ENCODE measurements around the gene IQSEC1. TPM values are rescaled to one million over a fixed set of nuclear protein-coding genes. Genes with fewer than 3 reads are reported as not detected.
A peak's percentile ranks its signal among the peaks of the same experiment; 100 is the strongest.

The IQSEC1 gene
- polyA plus RNA-seq, 4 donors: 1.1 to 24.8 (median 7.8) TPM

DNA sequence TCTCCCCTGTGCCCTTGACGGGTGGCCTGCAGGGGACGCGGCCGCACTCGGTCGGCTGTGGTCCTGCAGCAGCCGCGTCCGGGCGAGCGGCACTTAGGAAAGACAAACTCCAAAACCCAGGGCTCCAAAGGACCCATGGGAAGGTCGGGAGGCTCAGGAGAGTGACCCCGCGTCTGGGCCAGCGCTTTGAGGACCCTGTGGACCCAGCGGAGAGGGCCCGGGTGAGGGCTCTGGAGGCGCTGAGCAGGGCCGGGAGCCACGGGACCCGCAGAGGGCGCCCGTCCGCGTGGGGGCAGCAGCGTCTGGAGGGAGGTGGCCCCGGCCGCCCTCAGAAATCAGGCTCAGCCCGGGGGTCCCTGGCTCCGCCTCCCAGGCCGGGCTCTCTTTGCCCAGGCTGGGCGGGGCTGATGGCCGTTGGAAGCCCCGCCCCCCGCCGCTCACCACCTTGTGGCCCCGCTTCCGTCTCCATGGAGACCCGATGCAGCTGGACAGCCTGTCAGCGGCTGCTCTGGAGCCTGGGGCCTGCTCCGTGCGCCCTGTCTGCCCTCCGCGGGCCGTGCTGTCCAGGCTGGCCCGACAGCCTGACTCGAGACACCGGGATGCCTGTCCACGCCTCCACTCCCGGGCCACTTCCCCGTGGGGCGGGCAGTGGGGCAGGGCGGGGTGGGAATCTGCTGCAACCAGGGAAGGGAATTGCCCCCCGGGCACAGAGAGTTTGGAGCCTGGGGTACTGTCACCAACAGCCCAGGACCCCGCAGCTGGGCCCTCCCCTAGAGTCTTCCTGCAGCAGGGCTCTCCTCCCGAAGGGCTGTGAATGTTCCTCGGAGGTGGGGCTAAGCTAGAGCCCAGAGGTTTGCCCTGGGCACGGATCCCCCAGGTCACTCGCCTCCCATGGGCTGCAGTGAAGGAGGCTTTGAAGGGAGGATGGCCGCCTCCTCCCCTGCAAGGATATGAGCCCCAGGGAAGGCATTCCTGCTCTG is 197.1 kb downstream of the IQSEC1 start:
- Histone ChIP-seq H3K36me3 (ENCODE audit: control insufficient read depth in 3 of 3, insufficient read depth in 2 of 3, low read depth in 1 of 3, low read length in 3 of 3) (no peaks in the 10 kb centered on the region), H3K27me3 (ENCODE audit: control insufficient read depth in 3 of 3, insufficient read depth in 3 of 3, low read length in 3 of 3) (peaks cover 0 to 2% (median 0%) of the 10 kb centered on the region in 3 donors), H3K4me1 (ENCODE audit: control insufficient read depth in 3 of 3, insufficient read depth in 2 of 3, low read depth in 1 of 3, low read length in 2 of 3) (no peaks in the 10 kb centered on the region), H3K27ac (ENCODE audit: low read depth in 1 of 3, low read length in 2 of 3) (no peak overlapping the region), H3K9me3 (ENCODE audit: control insufficient read depth in 2 of 2, insufficient read depth in 1 of 2, low read depth in 1 of 2, low read length in 1 of 2) (no peaks in the 10 kb centered on the region), H3K4me3 (ENCODE audit: low read depth in 1 of 3, low read length in 3 of 3) (no peak overlapping the region)
- no peak for FAIRE-seq
- DNase-seq: peak; percentile 14 to 46
- 22 to 27% (median 26%) methylated on average over 55 to 60 of the region's 60 CpGs for WGBS, 3 donors

DNA sequence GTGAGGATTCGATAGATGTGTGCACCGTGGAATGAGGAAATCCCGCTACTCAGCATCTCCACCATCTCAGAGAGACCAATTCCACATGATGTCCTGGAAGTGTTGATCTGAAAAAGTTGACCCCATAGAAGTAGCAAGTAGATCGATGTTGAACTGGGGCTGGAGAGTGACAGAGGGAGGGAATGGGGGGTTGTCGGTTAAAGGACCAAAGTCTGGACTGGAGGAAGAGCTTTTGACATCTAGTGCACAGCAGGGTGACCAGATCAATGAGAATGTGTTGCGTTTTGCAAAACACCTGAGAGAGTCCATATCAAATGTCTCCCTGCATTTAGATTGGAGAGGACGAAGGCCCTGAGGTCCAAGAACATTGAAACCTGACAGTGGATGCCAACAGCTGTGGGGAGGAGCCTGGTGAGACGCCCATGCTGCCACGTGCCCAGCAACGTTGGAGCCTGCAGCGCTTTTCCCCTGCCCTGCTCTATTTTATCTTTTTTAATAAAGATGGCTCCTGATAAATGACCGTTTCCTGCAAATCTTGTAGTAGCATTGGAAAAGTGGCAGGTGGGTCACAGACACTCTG is 201.7 kb downstream of the IQSEC1 start:
- H3K4me1 ChIP-seq (ENCODE audit: control insufficient read depth in 3 of 3, insufficient read depth in 2 of 3, low read depth in 1 of 3, low read length in 2 of 3): peaks cover 0 to 7% (median 0%) of the 10 kb centered on the region in 3 donors
- no peaks in the 10 kb centered on the region for H3K9me3 ChIP-seq (ENCODE audit: control insufficient read depth in 2 of 2, insufficient read depth in 1 of 2, low read depth in 1 of 2, low read length in 1 of 2)
- no peak overlapping the region for H3K4me3 ChIP-seq (ENCODE audit: low read depth in 1 of 3, low read length in 3 of 3)
- WGBS, 3 donors: 47 to 74% (median 52%) methylated on average over 12 of the region's 12 CpGs
- peaks cover 0 to 18% (median 0%) of the 10 kb centered on the region in 3 donors for H3K27me3 ChIP-seq (ENCODE audit: control insufficient read depth in 3 of 3, insufficient read depth in 3 of 3, low read length in 3 of 3)
- DNase-seq (no peak), FAIRE-seq (no peak)
- no peak overlapping the region for H3K27ac ChIP-seq (ENCODE audit: low read depth in 1 of 3, low read length in 2 of 3)
- H3K36me3 ChIP-seq (ENCODE audit: control insufficient read depth in 3 of 3, insufficient read depth in 2 of 3, low read depth in 1 of 3, low read length in 3 of 3): no peaks in the 10 kb centered on the region

DNA sequence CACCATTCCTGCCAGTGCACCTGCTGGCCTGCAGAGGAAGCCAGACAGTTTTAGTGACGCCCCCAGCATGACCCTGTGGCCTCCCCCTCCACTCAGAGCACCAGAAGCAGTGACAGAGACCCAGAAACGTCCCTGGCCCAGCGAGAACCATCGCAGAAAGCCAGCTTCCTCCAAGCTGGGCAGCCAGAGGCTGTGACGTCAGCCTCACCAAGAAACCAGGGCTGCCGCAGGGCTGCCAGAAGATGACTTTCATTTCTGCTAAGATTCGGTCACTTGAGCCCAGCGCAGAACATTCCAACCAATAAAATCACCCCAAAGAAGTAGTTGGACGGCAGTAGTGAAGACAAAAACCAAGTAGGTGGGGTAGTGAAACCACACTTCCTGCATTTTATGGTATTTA is 202.3 kb downstream of the IQSEC1 start:
- Histone ChIP-seq H3K9me3 (ENCODE audit: control insufficient read depth in 2 of 2, insufficient read depth in 1 of 2, low read depth in 1 of 2, low read length in 1 of 2) (no peaks in the 10 kb centered on the region), H3K4me3 (ENCODE audit: low read depth in 1 of 3, low read length in 3 of 3) (no peak overlapping the region), H3K27ac (ENCODE audit: low read depth in 1 of 3, low read length in 2 of 3) (no peak overlapping the region), H3K36me3 (ENCODE audit: control insufficient read depth in 3 of 3, insufficient read depth in 2 of 3, low read depth in 1 of 3, low read length in 3 of 3) (no peaks in the 10 kb centered on the region), H3K4me1 (ENCODE audit: control insufficient read depth in 3 of 3, insufficient read depth in 2 of 3, low read depth in 1 of 3, low read length in 2 of 3) (peaks cover 0 to 7% (median 0%) of the 10 kb centered on the region in 3 donors), H3K27me3 (ENCODE audit: control insufficient read depth in 3 of 3, insufficient read depth in 3 of 3, low read length in 3 of 3) (peaks cover 0 to 18% (median 0%) of the 10 kb centered on the region in 3 donors)
- DNase-seq: peak in 1 of 2 donors; percentile 27
- FAIRE-seq: no peak
- 50 to 60% (median 59%) methylated on average over 9 of the region's 9 CpGs for whole genome bisulfite sequencing, 3 donors

DNA sequence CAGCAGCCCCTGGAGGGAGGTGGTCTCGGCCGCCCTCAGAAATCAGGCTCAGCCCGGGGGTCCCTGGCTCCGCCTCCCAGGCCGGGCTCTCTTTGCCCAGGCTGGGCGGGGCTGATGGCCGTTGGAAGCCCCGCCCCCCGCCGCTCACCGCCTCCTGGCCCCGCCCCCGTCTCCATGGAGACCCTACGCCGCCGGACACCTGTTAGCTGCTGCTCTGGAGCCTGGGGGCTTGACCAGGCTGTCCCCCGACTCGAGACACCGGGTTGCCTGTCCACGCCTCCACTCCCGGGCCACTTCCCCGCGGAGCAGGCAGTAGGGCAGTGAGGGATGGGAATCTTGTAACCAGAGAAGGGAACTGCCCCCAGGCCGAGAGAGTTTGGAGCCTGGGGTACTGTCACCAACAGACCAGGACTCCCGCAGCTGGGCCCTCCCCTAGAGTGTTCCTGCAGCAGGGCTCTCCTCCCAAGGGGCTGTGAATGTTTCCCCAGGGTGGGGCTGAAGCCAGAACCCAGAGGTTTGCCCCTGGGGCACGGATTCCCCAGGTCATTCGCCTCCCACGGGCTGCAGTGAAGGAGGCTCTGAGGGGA is 204.1 kb downstream of the IQSEC1 start:
- DNase-seq (peak; percentile 26 to 36), FAIRE-seq (no peak)
- Histone ChIP-seq H3K27me3 (ENCODE audit: control insufficient read depth in 3 of 3, insufficient read depth in 3 of 3, low read length in 3 of 3) (peaks cover 0 to 18% (median 0%) of the 10 kb centered on the region in 3 donors), H3K9me3 (ENCODE audit: control insufficient read depth in 2 of 2, insufficient read depth in 1 of 2, low read depth in 1 of 2, low read length in 1 of 2) (peaks cover 0 to 10% of the 10 kb centered on the region in 2 donors), H3K4me1 (ENCODE audit: control insufficient read depth in 3 of 3, insufficient read depth in 2 of 3, low read depth in 1 of 3, low read length in 2 of 3) (peaks cover 0 to 7% (median 0%) of the 10 kb centered on the region in 3 donors), H3K27ac (ENCODE audit: low read depth in 1 of 3, low read length in 2 of 3) (no peak overlapping the region), H3K4me3 (ENCODE audit: low read depth in 1 of 3, low read length in 3 of 3) (peak overlapping the region in 2 of 3 donors; percentile 19 to 33), H3K36me3 (ENCODE audit: control insufficient read depth in 3 of 3, insufficient read depth in 2 of 3, low read depth in 1 of 3, low read length in 3 of 3) (no peaks in the 10 kb centered on the region)
- 10 to 12% (median 11%) methylated on average over 22 to 28 of the region's 28 CpGs for WGBS, 3 donors

DNA sequence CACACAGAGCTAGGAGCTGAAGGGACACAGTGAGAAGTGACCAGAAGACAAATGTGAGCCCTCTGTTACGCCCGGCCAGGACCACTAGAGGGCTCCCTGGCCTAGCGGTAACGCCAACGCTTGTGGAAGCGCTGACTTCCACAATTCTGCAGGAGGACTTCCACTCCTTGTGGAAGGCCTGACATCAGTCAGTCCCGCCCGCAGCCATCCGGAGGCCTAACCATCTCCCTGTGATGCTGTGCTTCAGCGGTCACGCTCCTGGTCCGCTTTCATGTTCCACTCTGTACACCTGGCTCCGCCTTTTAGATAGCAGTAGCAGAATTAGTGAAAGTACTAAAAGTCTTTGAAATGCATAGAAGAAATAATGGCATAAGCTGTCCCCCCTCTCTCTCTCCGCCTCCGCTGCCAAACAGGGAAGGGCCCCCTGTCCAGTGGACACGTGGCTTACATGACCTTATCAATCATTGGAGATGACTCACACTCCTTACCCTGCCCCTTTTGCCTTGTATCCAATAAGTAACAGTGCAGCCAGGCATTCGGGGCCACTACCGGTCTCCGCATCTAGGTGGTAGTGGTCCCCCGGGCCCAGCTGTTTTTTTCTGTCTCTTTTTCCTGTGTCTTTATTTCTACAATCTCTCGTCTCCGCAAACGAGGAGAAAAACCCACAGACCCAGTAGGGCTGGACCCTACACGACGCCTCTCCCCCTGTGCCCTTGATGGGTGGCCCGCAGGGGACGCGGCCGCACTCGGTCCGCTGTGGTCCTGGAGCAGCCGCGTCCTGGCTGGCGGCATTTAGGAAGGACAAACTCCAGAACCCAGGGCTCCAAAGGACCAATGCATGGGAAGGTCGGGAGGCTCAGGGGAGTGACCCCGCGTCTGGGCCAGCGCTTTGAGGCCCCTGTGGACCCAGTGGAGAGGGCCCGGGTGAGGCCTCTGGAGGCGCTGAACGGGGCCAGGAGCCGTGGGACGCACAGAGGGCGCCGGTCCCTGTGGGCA is 204.9 kb downstream of the IQSEC1 start:
- H3K4me1 ChIP-seq (ENCODE audit: control insufficient read depth in 3 of 3, insufficient read depth in 2 of 3, low read depth in 1 of 3, low read length in 2 of 3): peaks cover 0 to 7% (median 0%) of the 10 kb centered on the region in 3 donors
- H3K27me3 ChIP-seq (ENCODE audit: control insufficient read depth in 3 of 3, insufficient read depth in 3 of 3, low read length in 3 of 3): peaks cover 0 to 18% (median 0%) of the 10 kb centered on the region in 3 donors
- FAIRE-seq (no peak), DNase-seq (peak; percentile 87 to 89)
- peaks cover 0 to 10% of the 10 kb centered on the region in 2 donors for H3K9me3 ChIP-seq (ENCODE audit: control insufficient read depth in 2 of 2, insufficient read depth in 1 of 2, low read depth in 1 of 2, low read length in 1 of 2)
- no peaks in the 10 kb centered on the region for H3K36me3 ChIP-seq (ENCODE audit: control insufficient read depth in 3 of 3, insufficient read depth in 2 of 3, low read depth in 1 of 3, low read length in 3 of 3)
- WGBS, 3 donors: 17 to 21% (median 18%) methylated on average over 45 of the region's 45 CpGs
- H3K4me3 ChIP-seq (ENCODE audit: low read depth in 1 of 3, low read length in 3 of 3): peak overlapping the region in 2 of 3 donors; percentile 19 to 33
- no peak overlapping the region for H3K27ac ChIP-seq (ENCODE audit: low read depth in 1 of 3, low read length in 2 of 3)

DNA sequence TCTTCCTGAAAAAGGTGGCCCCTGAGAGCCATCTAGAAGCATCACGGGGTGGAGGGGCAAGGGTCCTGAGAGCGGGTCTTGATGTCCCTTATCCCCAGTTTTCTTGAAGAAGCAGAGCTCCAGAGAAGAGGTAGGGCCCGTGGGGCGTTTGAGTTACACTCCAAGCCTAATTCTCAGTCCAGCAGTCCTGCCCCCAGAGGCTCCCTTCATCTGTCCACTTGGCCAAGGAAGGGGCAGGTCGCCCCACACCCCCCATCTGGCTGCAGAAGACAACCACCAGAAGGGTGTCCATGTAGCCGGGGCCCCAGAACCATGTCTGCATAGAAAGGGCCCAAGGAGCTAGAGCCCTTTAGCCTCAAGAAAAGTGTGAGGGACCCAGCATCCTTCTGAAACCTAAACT is 206.4 kb downstream of the IQSEC1 start:
- Histone ChIP-seq H3K9me3 (ENCODE audit: control insufficient read depth in 2 of 2, insufficient read depth in 1 of 2, low read depth in 1 of 2, low read length in 1 of 2) (peaks cover 0 to 10% of the 10 kb centered on the region in 2 donors), H3K4me3 (ENCODE audit: low read depth in 1 of 3, low read length in 3 of 3) (no peak overlapping the region), H3K36me3 (ENCODE audit: control insufficient read depth in 3 of 3, insufficient read depth in 2 of 3, low read depth in 1 of 3, low read length in 3 of 3) (no peaks in the 10 kb centered on the region), H3K4me1 (ENCODE audit: control insufficient read depth in 3 of 3, insufficient read depth in 2 of 3, low read depth in 1 of 3, low read length in 2 of 3) (peaks cover 0 to 7% (median 0%) of the 10 kb centered on the region in 3 donors), H3K27ac (ENCODE audit: low read depth in 1 of 3, low read length in 2 of 3) (no peak overlapping the region), H3K27me3 (ENCODE audit: control insufficient read depth in 3 of 3, insufficient read depth in 3 of 3, low read length in 3 of 3) (peaks cover 0 to 18% (median 0%) of the 10 kb centered on the region in 3 donors)
- DNase-seq (no peak), FAIRE-seq (no peak)
- 71 to 84% (median 78%) methylated on average over 6 of the region's 6 CpGs for WGBS, 3 donors

DNA sequence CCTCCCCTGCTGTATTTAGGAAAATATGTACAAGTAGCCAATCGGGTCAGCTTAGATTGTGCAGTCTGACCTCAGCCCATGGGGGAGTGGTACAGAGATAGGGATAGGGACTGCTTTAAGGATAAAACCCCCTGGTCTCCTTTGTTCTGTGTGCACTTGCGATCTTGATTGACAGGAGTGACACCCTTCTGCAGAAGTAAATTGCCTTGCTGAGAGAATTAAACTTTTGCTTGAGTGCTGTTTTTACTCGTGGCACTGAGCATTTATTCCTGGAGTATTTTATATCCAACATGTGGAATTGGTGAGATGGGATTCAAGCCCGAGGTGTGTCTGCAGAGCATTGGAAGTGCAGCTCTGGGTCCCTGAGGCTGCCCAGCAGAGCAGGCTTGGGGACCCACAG is 208.0 kb downstream of the IQSEC1 start:
- no peak overlapping the region for H3K4me3 ChIP-seq (ENCODE audit: low read depth in 1 of 3, low read length in 3 of 3)
- no peak overlapping the region for H3K27ac ChIP-seq (ENCODE audit: low read depth in 1 of 3, low read length in 2 of 3)
- no peak for FAIRE-seq
- peaks cover 0 to 10% (median 0%) of the 10 kb centered on the region in 3 donors for H3K27me3 ChIP-seq (ENCODE audit: control insufficient read depth in 3 of 3, insufficient read depth in 3 of 3, low read length in 3 of 3)
- DNase-seq: no peak
- peaks cover 0 to 7% (median 0%) of the 10 kb centered on the region in 3 donors for H3K4me1 ChIP-seq (ENCODE audit: control insufficient read depth in 3 of 3, insufficient read depth in 2 of 3, low read depth in 1 of 3, low read length in 2 of 3)
- H3K36me3 ChIP-seq (ENCODE audit: control insufficient read depth in 3 of 3, insufficient read depth in 2 of 3, low read depth in 1 of 3, low read length in 3 of 3): no peaks in the 10 kb centered on the region
- 88 to 94% (median 91%) methylated on average over 4 of the region's 4 CpGs for WGBS, 3 donors
- H3K9me3 ChIP-seq (ENCODE audit: control insufficient read depth in 2 of 2, insufficient read depth in 1 of 2, low read depth in 1 of 2, low read length in 1 of 2): peaks cover 0 to 10% of the 10 kb centered on the region in 2 donors

Measured in small intestine (tissue), 7 donors.